NCI-H2081 treated with DMSO at 0.1 percent for 48 hours (cell line): Measurements from ENCODE around the gene KERA.

Experiments used
- DNase-seq: peaks from one replicate; lab custom pipeline; 2025; lab: John Stamatoyannopoulos, UW

The KERA gene

DNA sequence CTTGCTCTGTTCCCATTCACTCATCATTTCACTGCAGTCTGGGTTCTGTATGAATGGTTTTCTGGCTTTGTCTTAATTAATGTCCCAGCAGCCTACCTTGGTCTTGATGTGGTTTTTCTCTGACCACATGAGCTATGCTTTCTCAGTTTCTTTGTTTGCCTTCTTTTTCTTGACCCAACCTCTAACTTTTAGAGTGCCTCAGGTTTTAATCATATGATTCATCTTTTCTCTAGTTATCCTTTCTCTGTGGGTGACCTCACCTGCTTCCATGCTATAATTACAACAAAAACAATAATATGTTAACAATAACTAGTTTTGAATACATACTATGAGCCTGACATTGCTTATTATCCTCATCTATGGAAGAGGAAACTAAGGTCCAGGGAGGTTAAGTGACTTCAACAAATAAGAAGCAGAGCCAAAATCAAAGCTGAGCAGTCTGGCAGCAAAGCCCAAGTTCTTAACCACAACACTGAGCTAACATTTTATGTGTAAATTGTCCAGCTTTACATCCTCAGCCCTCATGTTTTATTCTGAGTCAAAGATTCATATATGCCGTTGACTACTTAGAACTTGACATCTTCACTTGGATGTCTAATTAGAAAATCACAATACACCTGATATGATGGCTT is 48.4 kb downstream of the KERA start:
- DNase-seq, result no peak

DNA sequence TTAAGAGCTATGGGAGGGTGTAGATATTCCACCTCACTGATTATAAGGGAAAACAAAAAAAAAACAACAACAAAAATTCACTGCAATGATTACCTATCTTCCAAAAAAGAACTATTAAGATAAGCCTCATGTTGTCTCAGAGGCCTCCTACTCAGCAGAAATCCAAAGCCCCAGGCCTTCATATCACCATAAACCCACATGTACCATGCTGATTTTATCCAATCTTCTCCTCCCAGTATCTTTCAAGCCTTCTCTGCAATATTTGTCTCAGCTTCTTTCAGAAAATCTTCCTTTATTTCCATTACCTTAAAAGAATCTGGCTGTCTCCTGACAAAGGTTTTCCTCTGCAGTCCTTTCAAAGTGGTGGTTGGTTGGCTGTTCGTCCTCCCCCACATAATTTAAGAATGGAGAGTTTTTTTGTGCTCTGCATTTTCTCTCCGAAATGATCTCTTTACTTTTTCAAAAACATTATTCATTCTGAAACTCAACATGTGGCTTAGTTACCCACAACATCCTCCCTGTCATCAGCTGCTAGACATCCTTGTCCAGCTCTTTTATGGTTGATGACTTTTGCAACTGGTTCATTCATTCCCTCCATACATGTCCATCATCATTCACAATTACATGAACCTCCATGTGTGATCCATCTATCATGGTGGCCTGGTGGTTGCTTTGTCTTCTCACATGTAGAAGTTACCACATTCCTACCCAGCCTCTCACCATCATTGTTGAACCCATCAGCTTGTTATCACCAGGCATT is 50.1 kb downstream of the KERA start:
- no peak for DNase-seq

- DNase-seq, result no peak
Observed at GRCh38 chr12:91004872-91005271, 53.0 kb downstream of the KERA start, which contains the start of gene EPYC. TSS of gene EPYC (minus strand) at chr12:91004972. CDS start at chr12:91002565, 2,407 bp downstream.

DNA sequence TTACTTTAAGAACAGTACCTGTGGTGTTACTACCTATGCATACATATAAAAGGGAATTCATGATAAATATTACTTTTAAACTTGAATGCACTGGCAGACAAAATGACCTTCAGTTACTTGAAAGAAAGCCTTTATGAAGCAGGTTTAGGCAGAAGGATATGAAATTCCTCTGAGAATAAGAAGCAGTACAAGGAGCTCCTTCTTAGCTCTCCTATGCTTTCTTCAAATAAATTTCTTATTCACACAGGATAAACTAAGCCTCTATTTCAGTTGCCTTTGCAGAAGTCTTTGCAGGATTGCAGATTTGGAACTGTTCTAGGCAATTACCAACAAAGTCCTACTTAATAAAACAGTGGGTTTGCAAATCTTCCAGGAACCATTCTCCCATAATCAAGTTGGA is 54.1 kb downstream of the KERA start:
- no peak for DNase-seq

GRCh38 chr12:91001306-91001705 is 56.5 kb downstream of the KERA start:
- peak; percentile 12 for DNase-seq
